ENCODE data around the gene DDX23. TPM values are rescaled to one million over a fixed set of nuclear protein-coding genes. Genes with fewer than 3 reads are reported as not detected.

Gene DDX23
- total RNA-seq, 4 donors from 2014 or later = 68.0 to 143 (median 104) TPM

- Histone ChIP-seq H3K4me3 (no peak overlapping the region), H3K27ac (no peak overlapping the region), H3K4me1 (peaks cover 0 to 7% (median 2%) of the 10 kb centered on the region in 4 donors), H3K36me3 (no peaks in the 10 kb centered on the region), H3K9me3 (no peaks in the 10 kb centered on the region), H3K27me3 (no peaks in the 10 kb centered on the region)
- no peak for TF ChIP-seq CTCF (IDR thresholded peaks at IDR 0.05)
- TF ChIP-seq POLR2A (IDR thresholded peaks at IDR 0.05) = no peak
- no peak for DNase-seq
Measured at GRCh38 chr12:48889679-48890078, 37.7 kb upstream of the DDX23 start.

GRCh38 chr12:48883305-48884161, 31.6 kb upstream of the DDX23 start:
- Histone ChIP-seq H3K9me3 (no peaks in the 10 kb centered on the region), H3K4me3 (no peak overlapping the region), H3K36me3 (no peaks in the 10 kb centered on the region), H3K27me3 (no peaks in the 10 kb centered on the region), H3K4me1 (no peaks in the 10 kb centered on the region), H3K27ac (no peak overlapping the region)
- no peak for TF ChIP-seq CTCF (IDR thresholded peaks at IDR 0.05)
- TF ChIP-seq POLR2A (IDR thresholded peaks at IDR 0.05) = no peak
- no peak for DNase-seq

GRCh38 chr12:48882972-48883304, 31.0 kb upstream of the DDX23 start:
- H3K9me3 ChIP-seq = no peaks in the 10 kb centered on the region
- H3K4me3 ChIP-seq = no peak overlapping the region
- no peaks in the 10 kb centered on the region for H3K36me3 ChIP-seq
- peak overlapping the region in 1 of 4 donors; percentile 8 for H3K27ac ChIP-seq
- DNase-seq = no peak
- TF ChIP-seq CTCF (IDR thresholded peaks at IDR 0.05) (no peak), POLR2A (IDR thresholded peaks at IDR 0.05) (no peak)
- H3K27me3 ChIP-seq = no peaks in the 10 kb centered on the region
- no peaks in the 10 kb centered on the region for H3K4me1 ChIP-seq

- Histone ChIP-seq H3K4me1 (no peaks in the 10 kb centered on the region), H3K9me3 (no peaks in the 10 kb centered on the region), H3K27me3 (no peaks in the 10 kb centered on the region), H3K4me3 (no peak overlapping the region), H3K27ac (peak overlapping the region in 1 of 4 donors; percentile 8), H3K36me3 (no peaks in the 10 kb centered on the region)
- TF ChIP-seq POLR2A (IDR thresholded peaks at IDR 0.05) = no peak
- no peak for TF ChIP-seq CTCF (IDR thresholded peaks at IDR 0.05)
- no peak for DNase-seq
Measured at GRCh38 chr12:48882315-48882687, 30.3 kb upstream of the DDX23 start.

GRCh38 chr12:48881686-48882314, 29.8 kb upstream of the DDX23 start:
- no peak for DNase-seq
- Histone ChIP-seq H3K27me3 (no peaks in the 10 kb centered on the region), H3K4me3 (no peak overlapping the region), H3K27ac (no peak overlapping the region), H3K4me1 (no peaks in the 10 kb centered on the region), H3K9me3 (no peaks in the 10 kb centered on the region), H3K36me3 (no peaks in the 10 kb centered on the region)
- TF ChIP-seq CTCF (IDR thresholded peaks at IDR 0.05) = no peak
- no peak for TF ChIP-seq POLR2A (IDR thresholded peaks at IDR 0.05)

All from Peyer's patch (tissue), 4 donors.